Muscle layer of duodenum (tissue), 2 donors: Measurements from ENCODE around the gene SETD2.

Experiments
- H3K27ac ChIP-seq: one replicate; pipeline ENCODE4 v1.7.0; 2013; ENCODE audit warnings: mild to moderate bottlenecking, low read length
- H3K27me3 ChIP-seq: one replicate; pipeline ENCODE4 v1.7.0; 2013; ENCODE audit warnings: low read depth, mild to moderate bottlenecking, control low read depth, low read length
- H3K36me3 ChIP-seq, 2 donors: one replicate each; pipeline ENCODE4 v1.7.0; 2013; ENCODE audit warnings: low read length in 2 of 2, control low read depth in 1 of 2, mild to moderate bottlenecking in 1 of 2; ENCODE audit not compliant: insufficient read depth in 2 of 2, control insufficient read depth in 1 of 2
- H3K4me1 ChIP-seq, 2 donors: one replicate each; pipeline ENCODE4 v1.7.0; 2013; ENCODE audit warnings: low read length in 2 of 2, mild to moderate bottlenecking in 2 of 2, control low read depth in 1 of 2, moderate library complexity in 1 of 2; ENCODE audit not compliant: insufficient read depth in 2 of 2, control insufficient read depth in 1 of 2
- H3K4me3 ChIP-seq, 2 donors: one replicate each; pipeline ENCODE4 v1.7.0; 2013; ENCODE audit warnings: low read length in 2 of 2, low read depth in 1 of 2, mild to moderate bottlenecking in 1 of 2
- H3K9me3 ChIP-seq, 2 donors: one replicate each; pipeline ENCODE4 v1.7.0; 2013; ENCODE audit warnings: low read length in 2 of 2, control low read depth in 1 of 2, mild to moderate bottlenecking in 1 of 2; ENCODE audit not compliant: control insufficient read depth in 1 of 2
- donor health status: healthy.

Gene SETD2

GRCh38 chr3:46995901-46996562, 167.9 kb downstream of the SETD2 start:
- Histone ChIP-seq H3K4me1 (no peaks in the 10 kb centered on the region), H3K36me3 (peaks cover 9 to 44% of the 10 kb centered on the region in 2 donors), H3K9me3 (no peaks in the 10 kb centered on the region), H3K4me3 (no peak overlapping the region), H3K27me3 (no peaks in the 10 kb centered on the region), H3K27ac (no peak overlapping the region)

- H3K27me3 ChIP-seq = no peaks in the 10 kb centered on the region
- no peaks in the 10 kb centered on the region for H3K4me1 ChIP-seq
- H3K27ac ChIP-seq = no peak overlapping the region
- no peak overlapping the region for H3K4me3 ChIP-seq
- peaks cover 7 to 34% of the 10 kb centered on the region in 2 donors for H3K36me3 ChIP-seq
- H3K9me3 ChIP-seq = no peaks in the 10 kb centered on the region
Measured at GRCh38 chr3:46994801-46995731, 168.8 kb downstream of the SETD2 start.

- Histone ChIP-seq H3K9me3 (no peaks in the 10 kb centered on the region), H3K4me1 (no peaks in the 10 kb centered on the region), H3K36me3 (peaks cover 3 to 27% of the 10 kb centered on the region in 2 donors)
Measured at GRCh38 chr3:46993986-46994385, 169.9 kb downstream of the SETD2 start.

GRCh38 chr3:46993292-46993691, 170.6 kb downstream of the SETD2 start:
- no peak overlapping the region for H3K27ac ChIP-seq
- no peaks in the 10 kb centered on the region for H3K4me1 ChIP-seq
- no peaks in the 10 kb centered on the region for H3K9me3 ChIP-seq
- H3K36me3 ChIP-seq = peaks cover 3 to 31% of the 10 kb centered on the region in 2 donors
- no peaks in the 10 kb centered on the region for H3K27me3 ChIP-seq
- no peak overlapping the region for H3K4me3 ChIP-seq

More at GRCh38 chr3:46993986-46994385, 169.9 kb downstream of the SETD2 start:
- no peak overlapping the region for H3K27ac ChIP-seq
- H3K4me3 ChIP-seq = no peak overlapping the region
- no peaks in the 10 kb centered on the region for H3K27me3 ChIP-seq

- H3K27me3 ChIP-seq = no peaks in the 10 kb centered on the region
- peaks cover 3 to 27% of the 10 kb centered on the region in 2 donors for H3K36me3 ChIP-seq
- no peak overlapping the region for H3K4me3 ChIP-seq
- no peaks in the 10 kb centered on the region for H3K4me1 ChIP-seq
- no peak overlapping the region for H3K27ac ChIP-seq
- H3K9me3 ChIP-seq = no peaks in the 10 kb centered on the region
Measured at GRCh38 chr3:46992231-46992630, 171.7 kb downstream of the SETD2 start.

GRCh38 chr3:46991406-46992165, 172.3 kb downstream of the SETD2 start:
- Histone ChIP-seq H3K4me3 (no peak overlapping the region), H3K4me1 (no peaks in the 10 kb centered on the region), H3K36me3 (peaks cover 3 to 27% of the 10 kb centered on the region in 2 donors), H3K9me3 (no peaks in the 10 kb centered on the region), H3K27ac (no peak overlapping the region), H3K27me3 (no peaks in the 10 kb centered on the region)

- no peaks in the 10 kb centered on the region for H3K27me3 ChIP-seq
- no peak overlapping the region for H3K4me3 ChIP-seq
- no peaks in the 10 kb centered on the region for H3K9me3 ChIP-seq
- peaks cover 3 to 26% of the 10 kb centered on the region in 2 donors for H3K36me3 ChIP-seq
- H3K4me1 ChIP-seq = no peaks in the 10 kb centered on the region
- H3K27ac ChIP-seq = no peak overlapping the region
Measured at GRCh38 chr3:46990573-46991374, 173.1 kb downstream of the SETD2 start.

- H3K27me3 ChIP-seq = no peaks in the 10 kb centered on the region
- peaks cover 3 to 13% of the 10 kb centered on the region in 2 donors for H3K36me3 ChIP-seq
- H3K4me3 ChIP-seq = no peak overlapping the region
- no peaks in the 10 kb centered on the region for H3K9me3 ChIP-seq
- no peak overlapping the region for H3K27ac ChIP-seq
- H3K4me1 ChIP-seq = no peaks in the 10 kb centered on the region
Measured at GRCh38 chr3:46989146-46989810, 174.6 kb downstream of the SETD2 start.

GRCh38 chr3:46988616-46989015, 175.3 kb downstream of the SETD2 start:
- H3K4me1 ChIP-seq = no peaks in the 10 kb centered on the region
- peak overlapping the region in 1 of 2 donors; percentile 4 for H3K4me3 ChIP-seq
- H3K27ac ChIP-seq = no peak overlapping the region
- H3K27me3 ChIP-seq = no peaks in the 10 kb centered on the region
- H3K9me3 ChIP-seq = no peaks in the 10 kb centered on the region
- peaks cover 3 to 12% of the 10 kb centered on the region in 2 donors for H3K36me3 ChIP-seq

- Histone ChIP-seq H3K36me3 (peaks cover 3 to 12% of the 10 kb centered on the region in 2 donors), H3K4me3 (peak overlapping the region in 1 of 2 donors; percentile 4), H3K27ac (peak overlapping the region; percentile 31), H3K9me3 (no peaks in the 10 kb centered on the region), H3K27me3 (no peaks in the 10 kb centered on the region), H3K4me1 (no peaks in the 10 kb centered on the region)
Measured at GRCh38 chr3:46987743-46988401, 176.0 kb downstream of the SETD2 start.
